ENCODE data around the gene SELENON. TPM values are rescaled to one million over a fixed set of nuclear protein-coding genes. Genes with fewer than 3 reads are reported as not detected.
A peak's percentile ranks its signal among the peaks of the same experiment; 100 is the strongest.

Gene SELENON
- total and polyA plus RNA-seq, 4 donors: 4.3 to 16.1 (median 9.0) TPM

DNA sequence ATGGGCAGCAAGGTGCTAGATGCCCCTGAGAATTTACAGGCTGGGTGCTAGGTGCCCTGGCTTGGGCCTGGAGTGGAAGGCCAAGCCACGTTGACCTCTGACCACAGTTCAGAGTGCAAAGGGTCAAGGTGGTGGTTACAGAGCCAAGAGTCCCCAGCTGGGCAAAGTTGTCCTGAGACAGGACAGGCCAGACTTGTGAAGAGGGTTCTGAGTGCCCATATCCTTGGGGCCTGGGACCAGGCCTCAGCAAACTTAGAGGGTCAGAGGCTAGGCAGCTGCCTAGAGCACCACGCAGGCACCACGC lies 18.9 kb upstream of the SELENON start:
- H3K27ac ChIP-seq (ENCODE audit: low read depth in 1 of 2, low read length in 2 of 2): no peak overlapping the region
- WGBS: 70% methylated on average over 3 of the region's 3 CpGs
- H3K9ac ChIP-seq (ENCODE audit: low read depth in 1 of 2, low read length in 2 of 2): no peak overlapping the region
- TF ChIP-seq RAD21 (IDR thresholded peaks at IDR 0.05) (no peak), RXRA (IDR thresholded peaks at IDR 0.05) (peak in 1 of 2 donors; percentile 15), FOXA2 (IDR thresholded peaks at IDR 0.05) (no peak), HNF4A (conservative IDR thresholded peaks at IDR 0.05) (peak; percentile 37 to 73), FOXA1 (IDR thresholded peaks at IDR 0.05) (no peak), ATF3 (IDR thresholded peaks at IDR 0.05) (no peak), EGR1 (IDR thresholded peaks at IDR 0.05; ENCODE audit: low read depth in 2 of 2) (no peak), NR2F2 (IDR thresholded peaks at IDR 0.05) (peak; percentile 24), JUND (IDR thresholded peaks at IDR 0.05) (no peak), YY1 (IDR thresholded peaks at IDR 0.05) (no peak)
- TF ChIP-seq, protein P1, sequence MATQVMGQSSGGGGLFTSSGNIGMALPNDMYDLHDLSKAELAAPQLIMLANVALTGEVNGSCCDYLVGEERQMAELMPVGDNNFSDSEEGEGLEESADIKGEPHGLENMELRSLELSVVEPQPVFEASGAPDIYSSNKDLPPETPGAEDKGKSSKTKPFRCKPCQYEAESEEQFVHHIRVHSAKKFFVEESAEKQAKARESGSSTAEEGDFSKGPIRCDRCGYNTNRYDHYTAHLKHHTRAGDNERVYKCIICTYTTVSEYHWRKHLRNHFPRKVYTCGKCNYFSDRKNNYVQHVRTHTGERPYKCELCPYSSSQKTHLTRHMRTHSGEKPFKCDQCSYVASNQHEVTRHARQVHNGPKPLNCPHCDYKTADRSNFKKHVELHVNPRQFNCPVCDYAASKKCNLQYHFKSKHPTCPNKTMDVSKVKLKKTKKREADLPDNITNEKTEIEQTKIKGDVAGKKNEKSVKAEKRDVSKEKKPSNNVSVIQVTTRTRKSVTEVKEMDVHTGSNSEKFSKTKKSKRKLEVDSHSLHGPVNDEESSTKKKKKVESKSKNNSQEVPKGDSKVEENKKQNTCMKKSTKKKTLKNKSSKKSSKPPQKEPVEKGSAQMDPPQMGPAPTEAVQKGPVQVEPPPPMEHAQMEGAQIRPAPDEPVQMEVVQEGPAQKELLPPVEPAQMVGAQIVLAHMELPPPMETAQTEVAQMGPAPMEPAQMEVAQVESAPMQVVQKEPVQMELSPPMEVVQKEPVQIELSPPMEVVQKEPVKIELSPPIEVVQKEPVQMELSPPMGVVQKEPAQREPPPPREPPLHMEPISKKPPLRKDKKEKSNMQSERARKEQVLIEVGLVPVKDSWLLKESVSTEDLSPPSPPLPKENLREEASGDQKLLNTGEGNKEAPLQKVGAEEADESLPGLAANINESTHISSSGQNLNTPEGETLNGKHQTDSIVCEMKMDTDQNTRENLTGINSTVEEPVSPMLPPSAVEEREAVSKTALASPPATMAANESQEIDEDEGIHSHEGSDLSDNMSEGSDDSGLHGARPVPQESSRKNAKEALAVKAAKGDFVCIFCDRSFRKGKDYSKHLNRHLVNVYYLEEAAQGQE (IDR thresholded peaks at IDR 0.05): no peak
- peaks cover 6 to 14% (median 12%) of the 10 kb centered on the region in 4 donors for H3K4me1 ChIP-seq (ENCODE audit: control insufficient read depth in 4 of 4, insufficient read depth in 4 of 4, low read length in 3 of 4)
- H3K9me3 ChIP-seq (ENCODE audit: control insufficient read depth in 4 of 4, low read length in 3 of 4): no peaks in the 10 kb centered on the region
- H3K36me3 ChIP-seq (ENCODE audit: control insufficient read depth in 4 of 4, insufficient read depth in 3 of 4, low read depth in 1 of 4, low read length in 3 of 4): peaks cover 0 to 7% (median 0%) of the 10 kb centered on the region in 4 donors
- no peak overlapping the region for H3K4me3 ChIP-seq (ENCODE audit: low read depth in 1 of 3, low read length in 3 of 3)
- H3K27me3 ChIP-seq (ENCODE audit: control insufficient read depth in 4 of 4, insufficient read depth in 4 of 4, low read length in 3 of 4): no peaks in the 10 kb centered on the region
- DNase-seq (ENCODE audit: low spot score): no peak

DNA sequence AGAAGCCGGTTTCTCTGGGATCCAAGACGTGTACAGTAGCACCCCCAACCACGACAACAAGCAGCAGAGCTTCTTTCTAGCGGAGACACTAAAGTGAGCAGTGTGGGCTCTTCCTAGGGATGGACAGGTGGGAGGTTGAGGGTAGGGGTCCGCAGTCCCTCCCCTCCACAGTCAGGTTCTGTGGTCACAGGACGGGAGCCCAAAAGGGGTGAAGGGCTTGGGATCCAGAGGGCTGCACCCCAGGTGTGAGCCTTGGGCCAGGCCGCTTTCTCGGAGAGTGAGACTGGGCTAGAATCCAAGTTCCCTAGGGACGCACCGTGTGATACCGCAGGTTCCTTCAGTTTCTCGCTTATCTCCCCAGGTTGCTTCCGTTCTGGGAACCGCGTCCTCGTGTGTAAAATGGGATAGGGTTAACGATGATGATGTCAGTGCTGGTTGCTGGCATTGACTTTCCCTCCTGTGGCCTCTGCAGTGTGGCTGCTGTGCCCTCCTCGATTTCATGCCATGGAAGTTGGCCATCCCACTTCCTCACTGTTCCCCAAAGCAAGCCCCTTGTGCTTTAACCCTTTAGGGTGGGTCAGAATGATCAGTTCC lies 17.3 kb upstream of the SELENON start:
- H3K27me3 ChIP-seq (ENCODE audit: control insufficient read depth in 4 of 4, insufficient read depth in 4 of 4, low read length in 3 of 4): no peaks in the 10 kb centered on the region
- H3K4me1 ChIP-seq (ENCODE audit: control insufficient read depth in 4 of 4, insufficient read depth in 4 of 4, low read length in 3 of 4): peaks cover 6 to 14% (median 12%) of the 10 kb centered on the region in 4 donors
- no peak overlapping the region for H3K27ac ChIP-seq (ENCODE audit: low read depth in 1 of 2, low read length in 2 of 2)
- WGBS: 84% methylated on average over 18 of the region's 18 CpGs
- H3K9ac ChIP-seq (ENCODE audit: low read depth in 1 of 2, low read length in 2 of 2): no peak overlapping the region
- no peak overlapping the region for H3K4me3 ChIP-seq (ENCODE audit: low read depth in 1 of 3, low read length in 3 of 3)
- H3K9me3 ChIP-seq (ENCODE audit: control insufficient read depth in 4 of 4, low read length in 3 of 4): no peaks in the 10 kb centered on the region
- TF ChIP-seq, protein P1 (IDR thresholded peaks at IDR 0.05): no peak
- TF ChIP-seq FOXA1 (IDR thresholded peaks at IDR 0.05) (no peak), SP1 (IDR thresholded peaks at IDR 0.05) (no peak), YY1 (IDR thresholded peaks at IDR 0.05) (no peak), EGR1 (IDR thresholded peaks at IDR 0.05; ENCODE audit: low read depth in 2 of 2) (no peak), CTCF (IDR thresholded peaks at IDR 0.05; ENCODE audit: low read depth, low read length, missing input control) (no peak), NR2F2 (IDR thresholded peaks at IDR 0.05) (no peak), FOXA2 (IDR thresholded peaks at IDR 0.05) (no peak), TAF1 (conservative IDR thresholded peaks at IDR 0.05) (no peak), GABPA (IDR thresholded peaks at IDR 0.05 in 1 of 2, conservative IDR thresholded peaks at IDR 0.05 in 1 of 2) (no peak), HNF4A (conservative IDR thresholded peaks at IDR 0.05) (no peak), RXRA (IDR thresholded peaks at IDR 0.05) (no peak), RAD21 (IDR thresholded peaks at IDR 0.05) (no peak), HNF4G (IDR thresholded peaks at IDR 0.05) (no peak), ZBTB33 (IDR thresholded peaks at IDR 0.05) (no peak), MAX (IDR thresholded peaks at IDR 0.05) (no peak)
- no peak for DNase-seq (ENCODE audit: low spot score)
- peaks cover 0 to 10% (median 0%) of the 10 kb centered on the region in 4 donors for H3K36me3 ChIP-seq (ENCODE audit: control insufficient read depth in 4 of 4, insufficient read depth in 3 of 4, low read depth in 1 of 4, low read length in 3 of 4)

Data from liver (tissue), 9 donors.